Measurements from ENCODE around the gene BGN.
A peak's percentile ranks its signal among the peaks of the same experiment; 100 is the strongest.

The BGN gene

DNA sequence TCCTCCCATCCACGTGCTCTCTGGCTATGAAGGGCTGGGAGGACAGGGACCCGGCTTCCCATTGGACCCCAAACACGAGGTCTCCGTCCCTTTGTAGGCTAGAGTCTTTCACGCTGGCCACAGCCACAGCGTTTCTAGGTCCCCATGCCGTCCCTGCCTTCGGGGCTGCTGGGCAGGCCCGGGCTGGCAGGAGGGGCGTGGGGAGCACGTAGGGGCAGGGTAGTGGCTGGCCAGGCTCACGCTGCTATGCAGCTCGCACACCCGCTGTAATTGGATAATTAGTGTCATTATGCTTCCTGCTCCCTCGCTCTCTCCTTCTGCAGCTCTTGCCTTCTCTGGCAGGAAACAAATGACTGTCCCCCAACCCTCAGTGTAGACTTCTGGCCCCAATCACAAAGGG is 32.4 kb downstream of the BGN start:
- Mint-ChIP-seq H3K4me3 (no peak overlapping the region), H3K27ac (no peak overlapping the region), H3K4me1 (no peaks in the 10 kb centered on the region), H3K9me3 (no peaks in the 10 kb centered on the region), H3K36me3 (no peaks in the 10 kb centered on the region), H3K27me3 (peaks cover 6% of the 10 kb centered on the region)
- ATAC-seq (ENCODE audit: low read depth) (no peak), DNase-seq (ENCODE audit: low spot score in 2 of 2) (no peak)

DNA sequence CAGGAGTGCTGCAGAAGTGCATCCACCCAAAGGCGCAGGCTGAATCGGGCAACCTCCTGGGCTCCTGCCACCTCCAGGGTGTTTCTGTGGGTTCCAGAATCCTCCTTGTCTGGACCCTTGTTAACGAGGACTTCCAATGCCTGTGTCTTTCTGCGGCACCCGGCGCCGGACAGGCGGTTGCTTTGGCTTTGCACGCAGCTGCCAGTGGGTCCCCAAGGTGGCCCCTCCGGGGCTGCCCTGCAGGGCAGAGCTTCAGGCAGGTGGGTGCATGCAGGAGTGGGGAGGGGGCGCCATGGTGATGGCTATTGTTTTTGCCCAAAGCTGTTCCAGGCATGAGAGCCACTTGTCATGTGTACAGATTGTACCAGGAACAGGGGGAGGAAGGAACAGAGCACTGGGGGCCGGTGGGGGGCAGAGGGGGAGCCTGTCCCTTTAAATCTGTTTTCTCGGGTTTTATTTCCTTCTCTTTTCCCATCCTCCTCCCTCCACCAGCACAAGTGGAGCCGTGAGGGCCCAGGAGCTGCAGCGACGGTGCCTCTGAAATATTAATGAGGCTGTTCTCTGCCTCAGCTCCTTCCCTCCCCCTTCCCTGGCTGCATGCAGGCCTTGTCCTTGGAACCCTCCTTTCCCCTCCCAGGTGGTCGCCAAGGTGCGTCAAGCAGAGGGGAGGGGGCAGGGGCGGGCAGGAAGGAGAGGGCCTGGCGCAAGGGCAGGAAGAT is 35.8 kb downstream of the BGN start:
- Mint-ChIP-seq H3K36me3 (no peaks in the 10 kb centered on the region), H3K4me1 (no peaks in the 10 kb centered on the region), H3K4me3 (no peak overlapping the region), H3K27ac (no peak overlapping the region), H3K27me3 (peaks cover 6% of the 10 kb centered on the region), H3K9me3 (no peaks in the 10 kb centered on the region)
- no peak for ATAC-seq (ENCODE audit: low read depth)
- no peak for DNase-seq (ENCODE audit: low spot score in 2 of 2)

DNA sequence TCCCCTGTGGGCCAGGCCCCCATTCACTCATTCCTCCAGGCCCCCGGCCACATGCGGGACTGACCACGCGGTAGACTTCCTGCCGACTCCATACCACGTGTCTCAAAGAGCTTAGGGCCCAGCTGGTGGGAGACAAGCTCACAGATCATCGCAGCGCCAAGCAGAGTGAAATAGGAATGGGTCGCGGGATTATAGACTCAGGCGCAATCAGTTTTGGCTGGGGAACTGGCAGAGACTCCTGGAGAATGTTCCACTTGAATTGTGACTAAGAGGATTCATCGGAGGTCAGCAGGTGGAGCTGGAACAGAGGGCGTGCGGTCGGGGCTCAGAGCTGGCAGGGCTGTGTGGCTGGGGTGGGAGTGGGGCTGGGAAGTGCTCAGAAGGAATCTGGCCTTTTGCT is 38.3 kb downstream of the BGN start:
- H3K4me1 Mint-ChIP-seq: no peaks in the 10 kb centered on the region
- H3K36me3 Mint-ChIP-seq: no peaks in the 10 kb centered on the region
- ATAC-seq (ENCODE audit: low read depth) (no peak), DNase-seq (ENCODE audit: low spot score in 2 of 2) (no peak)
- H3K4me3 Mint-ChIP-seq: no peak overlapping the region
- no peaks in the 10 kb centered on the region for H3K9me3 Mint-ChIP-seq
- H3K27ac Mint-ChIP-seq: no peak overlapping the region
- peaks cover 3% of the 10 kb centered on the region for H3K27me3 Mint-ChIP-seq

DNA sequence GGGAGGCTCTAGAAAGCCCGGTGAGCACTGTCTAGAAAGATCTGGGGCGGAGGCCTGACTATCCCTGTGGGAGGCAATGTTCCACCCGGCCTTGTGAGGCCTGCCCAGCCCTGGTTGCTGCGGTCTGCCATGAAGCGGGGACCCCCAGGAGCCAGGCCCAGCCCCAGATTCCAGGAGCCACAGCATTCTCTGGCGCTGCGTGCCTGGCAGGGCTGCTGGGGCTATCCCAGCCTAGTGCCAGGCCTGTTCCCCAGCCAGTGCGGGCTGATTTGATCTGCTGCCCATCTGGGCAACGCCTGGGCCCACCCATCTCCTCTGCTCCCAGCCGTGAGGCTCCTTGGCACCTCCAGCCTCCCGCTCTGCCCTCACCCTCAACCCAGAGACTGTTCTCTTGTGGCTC is 42.3 kb downstream of the BGN start:
- no peaks in the 10 kb centered on the region for H3K4me1 Mint-ChIP-seq
- DNase-seq (ENCODE audit: low spot score in 2 of 2) (no peak), ATAC-seq (ENCODE audit: low read depth) (no peak)
- no peaks in the 10 kb centered on the region for H3K36me3 Mint-ChIP-seq
- H3K9me3 Mint-ChIP-seq: no peaks in the 10 kb centered on the region
- peaks cover 10% of the 10 kb centered on the region for H3K27me3 Mint-ChIP-seq
- no peak overlapping the region for H3K27ac Mint-ChIP-seq
- H3K4me3 Mint-ChIP-seq: no peak overlapping the region

DNA sequence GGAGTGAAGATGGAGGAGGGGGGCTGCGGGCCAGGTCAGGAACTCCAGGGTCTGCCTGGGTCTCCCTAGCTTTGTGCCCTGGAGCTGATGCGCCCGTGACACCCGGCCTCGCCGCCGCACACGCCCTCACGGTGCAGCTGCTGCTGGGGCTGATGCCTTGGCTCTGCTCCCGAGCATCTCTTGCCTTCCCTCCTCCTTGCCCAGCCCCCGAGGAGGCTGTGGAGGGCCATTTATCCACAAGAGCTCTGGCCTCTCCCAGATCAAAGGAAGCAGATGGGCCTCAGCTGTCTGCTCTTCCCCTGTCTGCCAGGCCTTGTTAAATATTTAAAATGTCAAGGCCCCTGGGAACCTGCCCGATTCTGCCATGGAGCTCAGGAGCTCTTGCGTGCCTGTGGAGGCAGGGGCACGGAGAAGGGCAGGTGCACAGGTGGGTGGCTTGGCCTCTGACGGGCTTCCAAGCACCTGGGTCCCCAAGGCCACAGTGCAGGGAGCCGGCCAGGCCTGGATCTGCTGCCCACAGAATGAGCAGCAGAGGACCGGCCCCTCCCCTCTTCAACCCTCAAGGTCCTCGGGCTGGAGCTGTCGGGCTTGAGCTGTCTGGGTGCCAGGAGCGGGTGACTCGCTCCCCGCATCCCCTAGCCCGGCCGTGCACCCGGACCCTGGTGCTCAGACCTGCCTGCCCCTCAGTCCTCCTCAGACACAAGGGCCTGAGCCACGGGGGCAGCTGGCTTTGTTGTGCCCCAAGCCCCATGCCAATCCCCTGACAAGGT is 42.9 kb downstream of the BGN start:
- H3K4me3 Mint-ChIP-seq: no peak overlapping the region
- no peaks in the 10 kb centered on the region for H3K36me3 Mint-ChIP-seq
- H3K27ac Mint-ChIP-seq: no peak overlapping the region
- H3K9me3 Mint-ChIP-seq: no peaks in the 10 kb centered on the region
- H3K27me3 Mint-ChIP-seq: peaks cover 10% of the 10 kb centered on the region
- no peak for DNase-seq (ENCODE audit: low spot score in 2 of 2)
- H3K4me1 Mint-ChIP-seq: no peaks in the 10 kb centered on the region
- ATAC-seq (ENCODE audit: low read depth): no peak

DNA sequence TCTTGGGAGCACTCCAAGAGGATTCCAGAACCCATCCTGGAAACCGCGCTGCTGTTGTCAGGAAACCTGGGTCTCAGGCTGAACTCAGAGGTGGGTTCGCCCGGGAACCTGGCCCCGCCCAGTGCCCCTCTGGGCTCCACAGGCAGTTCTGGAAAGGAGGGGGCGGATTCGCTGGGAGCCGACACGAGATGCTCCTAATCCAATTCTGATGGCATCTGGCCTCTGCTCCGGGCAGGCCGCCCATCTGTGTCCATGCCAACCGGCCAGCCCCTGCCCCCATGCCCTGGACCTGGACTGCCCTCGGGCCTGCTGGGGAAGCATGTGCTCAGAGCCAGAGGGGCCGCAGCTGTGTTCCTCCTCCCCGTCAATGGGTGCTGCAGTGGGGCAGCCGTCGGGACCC is 43.6 kb downstream of the BGN start:
- H3K4me3 Mint-ChIP-seq: no peak overlapping the region
- no peaks in the 10 kb centered on the region for H3K36me3 Mint-ChIP-seq
- DNase-seq (ENCODE audit: low spot score in 2 of 2): no peak
- H3K4me1 Mint-ChIP-seq: no peaks in the 10 kb centered on the region
- H3K27ac Mint-ChIP-seq: no peak overlapping the region
- no peaks in the 10 kb centered on the region for H3K9me3 Mint-ChIP-seq
- no peak for ATAC-seq (ENCODE audit: low read depth)
- peaks cover 10% of the 10 kb centered on the region for H3K27me3 Mint-ChIP-seq

DNA sequence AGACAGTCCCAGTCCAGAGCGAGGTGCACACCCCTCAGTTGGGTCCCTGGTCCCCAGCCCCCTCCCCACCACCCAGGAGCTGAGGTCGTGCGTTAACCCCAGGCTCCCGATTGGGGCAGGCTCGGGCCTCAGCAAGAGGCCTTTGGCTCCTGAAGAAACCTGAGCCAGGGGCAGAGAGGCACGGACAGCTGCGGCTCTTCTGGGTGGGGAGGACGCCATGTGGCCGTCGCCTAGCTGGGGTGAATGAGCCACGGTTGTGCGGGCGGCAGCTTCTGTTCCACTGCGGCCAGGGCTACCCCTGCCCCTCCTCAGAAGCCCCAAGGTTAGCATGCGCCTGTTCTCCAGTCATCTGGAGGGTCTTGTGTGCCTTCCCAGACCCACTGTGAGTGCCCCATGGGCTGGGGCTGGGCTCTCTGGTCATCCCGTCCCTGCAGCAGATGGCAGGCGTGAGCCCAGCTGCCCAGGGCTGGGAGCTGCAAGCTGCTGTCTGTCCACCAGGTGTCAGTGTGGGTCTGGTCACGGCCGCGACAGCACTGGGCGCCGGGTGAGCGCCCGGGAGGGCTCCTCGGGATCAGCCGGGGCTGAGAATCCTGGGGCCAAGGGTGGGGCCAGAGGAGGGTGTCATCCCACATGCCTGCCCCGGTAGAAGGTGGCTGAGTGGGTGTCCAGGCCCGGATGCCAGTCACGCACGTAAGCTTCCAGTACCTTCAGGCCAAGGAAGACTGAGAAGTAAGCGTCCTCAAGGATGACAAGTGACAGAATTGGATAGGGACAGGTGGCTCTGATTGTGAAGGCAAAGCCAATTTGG is 44.6 kb downstream of the BGN start:
- Mint-ChIP-seq H3K36me3 (no peaks in the 10 kb centered on the region), H3K9me3 (no peaks in the 10 kb centered on the region), H3K4me3 (no peak overlapping the region), H3K4me1 (no peaks in the 10 kb centered on the region), H3K27ac (no peak overlapping the region), H3K27me3 (peaks cover 10% of the 10 kb centered on the region)
- DNase-seq (ENCODE audit: low spot score in 2 of 2) (peak; percentile 47 to 70), ATAC-seq (ENCODE audit: low read depth) (peak; percentile 87)

DNA sequence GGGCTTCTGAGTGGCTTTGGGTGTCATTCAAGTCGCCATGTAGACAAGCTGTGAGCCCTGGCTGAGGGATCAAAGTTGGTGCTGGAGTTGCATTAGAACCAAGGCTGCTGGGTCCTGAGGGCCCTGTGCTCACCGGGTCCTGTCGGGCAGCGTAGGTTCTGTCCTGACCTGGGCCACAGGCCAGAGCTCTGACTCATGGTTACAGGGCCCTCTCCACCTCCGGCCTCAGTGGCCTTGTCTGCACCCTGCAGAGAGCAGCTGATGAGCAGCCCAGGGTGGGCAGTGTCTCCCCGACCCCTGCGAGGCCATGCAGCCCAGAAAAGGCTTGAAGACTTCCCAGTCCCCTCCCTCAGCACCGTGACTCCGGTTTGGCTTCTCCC is 45.2 kb downstream of the BGN start:
- H3K4me1 Mint-ChIP-seq: no peaks in the 10 kb centered on the region
- DNase-seq (ENCODE audit: low spot score in 2 of 2): no peak
- peaks cover 13% of the 10 kb centered on the region for H3K27me3 Mint-ChIP-seq
- H3K4me3 Mint-ChIP-seq: no peak overlapping the region
- H3K9me3 Mint-ChIP-seq: no peaks in the 10 kb centered on the region
- no peaks in the 10 kb centered on the region for H3K36me3 Mint-ChIP-seq
- no peak for ATAC-seq (ENCODE audit: low read depth)
- H3K27ac Mint-ChIP-seq: no peak overlapping the region

DNA sequence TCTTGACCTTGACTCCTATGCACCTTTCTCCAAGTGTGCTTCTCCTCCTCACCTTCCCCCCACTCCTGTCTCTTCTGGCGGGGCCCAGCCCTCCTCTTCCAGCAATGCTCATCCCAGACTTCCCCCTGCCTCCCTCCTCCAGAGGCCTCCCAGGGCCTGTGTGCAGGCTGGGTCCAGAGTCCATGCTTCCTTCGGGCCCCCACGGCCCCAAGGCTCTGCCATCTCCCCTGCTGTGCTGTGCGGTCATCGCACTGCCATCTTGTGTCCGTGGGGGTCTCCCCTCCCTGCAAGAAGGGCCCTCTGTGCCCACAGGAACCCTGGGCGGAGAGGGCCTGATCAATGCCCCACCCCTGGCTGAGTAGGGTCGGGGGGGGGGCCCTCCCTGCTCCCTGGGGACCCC is 49.9 kb downstream of the BGN start:
- H3K36me3 Mint-ChIP-seq: no peaks in the 10 kb centered on the region
- H3K4me1 Mint-ChIP-seq: no peaks in the 10 kb centered on the region
- H3K4me3 Mint-ChIP-seq: no peak overlapping the region
- H3K27ac Mint-ChIP-seq: no peak overlapping the region
- no peak for ATAC-seq (ENCODE audit: low read depth)
- peaks cover 24% of the 10 kb centered on the region for H3K27me3 Mint-ChIP-seq
- no peaks in the 10 kb centered on the region for H3K9me3 Mint-ChIP-seq
- no peak for DNase-seq (ENCODE audit: low spot score in 2 of 2)

DNA sequence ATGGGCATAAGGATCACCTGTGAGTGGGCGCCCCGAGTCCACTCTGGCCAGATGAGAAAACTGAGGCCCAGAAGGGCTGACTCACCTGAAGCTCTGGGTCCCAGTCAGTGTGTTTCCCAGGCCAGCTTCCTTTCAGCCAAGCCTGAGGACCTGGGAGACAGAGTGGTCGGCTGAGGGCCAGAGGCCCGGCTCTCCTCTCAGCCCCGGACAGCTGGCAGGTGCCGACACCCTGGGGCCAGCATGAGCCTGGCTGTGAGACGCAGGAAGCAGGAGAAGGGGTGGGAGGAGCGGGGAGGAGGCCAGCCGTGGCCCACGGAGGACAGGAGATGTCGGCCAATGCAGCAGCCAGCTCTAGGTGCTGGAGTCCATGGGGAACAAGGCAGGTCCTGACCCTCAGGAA is 51.6 kb downstream of the BGN start:
- ATAC-seq (ENCODE audit: low read depth) (no peak), DNase-seq (ENCODE audit: low spot score in 2 of 2) (no peak)
- H3K36me3 Mint-ChIP-seq: no peaks in the 10 kb centered on the region
- no peak overlapping the region for H3K27ac Mint-ChIP-seq
- no peaks in the 10 kb centered on the region for H3K9me3 Mint-ChIP-seq
- H3K27me3 Mint-ChIP-seq: peaks cover 18% of the 10 kb centered on the region
- H3K4me1 Mint-ChIP-seq: no peaks in the 10 kb centered on the region
- H3K4me3 Mint-ChIP-seq: no peak overlapping the region

DNA sequence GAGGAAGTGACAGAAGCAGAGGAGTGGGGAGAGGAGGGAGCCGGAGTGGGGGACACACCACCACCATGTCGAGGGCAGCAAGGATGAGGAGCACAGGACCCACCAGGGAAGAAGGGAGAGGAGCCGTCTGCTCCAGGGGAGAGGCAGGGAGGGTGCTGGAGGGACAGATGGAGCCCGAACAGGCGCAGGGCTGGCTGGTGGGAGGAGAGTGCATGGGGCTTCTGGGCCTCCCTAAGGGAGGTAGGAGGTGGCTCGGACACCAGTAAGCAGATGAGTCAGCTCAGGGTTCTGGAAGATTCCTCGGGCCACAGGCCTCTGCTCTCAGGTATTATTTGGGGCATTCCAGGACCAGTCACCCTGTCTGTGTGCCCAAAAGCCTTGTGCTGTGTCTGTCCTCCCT is 52.4 kb downstream of the BGN start:
- peaks cover 18% of the 10 kb centered on the region for H3K27me3 Mint-ChIP-seq
- ATAC-seq (ENCODE audit: low read depth) (no peak), DNase-seq (ENCODE audit: low spot score in 2 of 2) (no peak)
- no peaks in the 10 kb centered on the region for H3K36me3 Mint-ChIP-seq
- H3K9me3 Mint-ChIP-seq: no peaks in the 10 kb centered on the region
- H3K27ac Mint-ChIP-seq: no peak overlapping the region
- H3K4me1 Mint-ChIP-seq: no peaks in the 10 kb centered on the region
- H3K4me3 Mint-ChIP-seq: no peak overlapping the region

DNA sequence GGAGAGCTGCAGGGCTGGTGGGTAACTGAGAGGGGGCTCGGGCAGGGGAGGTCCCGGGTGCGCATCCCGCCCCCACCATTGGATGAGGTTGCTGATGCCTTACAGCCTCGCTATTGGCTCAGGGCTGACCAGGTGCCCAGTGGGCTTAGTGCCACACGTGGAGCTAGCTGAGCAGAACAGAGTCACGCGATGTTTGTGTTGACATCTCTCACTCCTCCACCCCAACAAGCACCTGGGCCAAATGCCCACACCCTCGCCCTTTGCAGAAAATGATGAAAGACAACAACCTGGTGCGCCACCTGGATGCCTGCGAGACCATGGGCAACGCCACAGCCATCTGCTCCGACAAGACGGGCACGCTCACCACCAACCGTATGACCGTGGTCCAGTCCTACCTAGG is 54.5 kb downstream of the BGN start:
- peaks cover 28% of the 10 kb centered on the region for H3K27me3 Mint-ChIP-seq
- no peak overlapping the region for H3K4me3 Mint-ChIP-seq
- no peaks in the 10 kb centered on the region for H3K9me3 Mint-ChIP-seq
- no peak for ATAC-seq (ENCODE audit: low read depth)
- H3K36me3 Mint-ChIP-seq: no peaks in the 10 kb centered on the region
- peaks cover 3% of the 10 kb centered on the region for H3K4me1 Mint-ChIP-seq
- H3K27ac Mint-ChIP-seq: no peak overlapping the region
- no peak for DNase-seq (ENCODE audit: low spot score in 2 of 2)

DNA sequence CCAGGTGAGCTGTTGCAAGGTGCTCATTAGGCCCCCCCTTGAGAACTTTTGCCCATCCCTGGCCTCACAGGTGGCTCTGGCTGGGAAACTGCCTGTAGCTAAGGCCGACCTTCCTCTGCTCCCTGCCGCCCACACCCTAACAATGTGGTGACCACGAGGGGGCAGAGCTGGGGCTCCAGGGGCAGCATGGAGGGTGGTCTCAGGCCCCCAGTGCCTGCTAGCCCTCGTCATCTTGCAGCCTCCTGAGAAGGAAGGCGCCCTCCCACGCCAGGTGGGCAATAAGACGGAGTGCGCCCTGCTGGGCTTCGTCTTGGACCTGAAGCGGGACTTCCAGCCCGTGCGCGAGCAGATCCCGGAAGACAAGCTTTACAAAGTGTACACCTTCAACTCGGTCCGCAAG is 55.0 kb downstream of the BGN start:
- Mint-ChIP-seq H3K4me3 (no peak overlapping the region), H3K27ac (no peak overlapping the region), H3K4me1 (peaks cover 3% of the 10 kb centered on the region), H3K36me3 (no peaks in the 10 kb centered on the region), H3K27me3 (peaks cover 25% of the 10 kb centered on the region), H3K9me3 (no peaks in the 10 kb centered on the region)
- ATAC-seq (ENCODE audit: low read depth) (no peak), DNase-seq (ENCODE audit: low spot score in 2 of 2) (no peak)

DNA sequence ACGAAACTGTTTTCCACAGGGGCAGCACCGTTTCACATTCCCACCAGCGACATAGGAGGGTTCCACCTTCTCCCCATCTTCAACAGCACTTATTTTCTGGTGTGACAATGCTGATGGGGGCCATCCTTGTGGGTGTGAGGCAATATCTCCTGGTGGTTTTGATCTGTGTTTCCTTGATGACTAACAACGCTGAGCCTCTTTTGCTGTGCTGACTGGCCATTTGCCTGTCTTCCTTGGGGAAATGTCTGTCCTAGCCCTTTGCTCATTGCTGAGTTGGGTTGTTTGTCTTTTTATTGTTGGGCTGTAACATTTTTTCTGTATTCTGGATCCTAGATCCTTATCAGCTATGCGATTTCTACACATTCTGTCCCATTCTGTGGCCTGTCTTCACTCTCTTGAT is 56.4 kb downstream of the BGN start:
- peaks cover 3% of the 10 kb centered on the region for H3K4me1 Mint-ChIP-seq
- DNase-seq (ENCODE audit: low spot score in 2 of 2): no peak
- peaks cover 24% of the 10 kb centered on the region for H3K27me3 Mint-ChIP-seq
- no peak for ATAC-seq (ENCODE audit: low read depth)
- H3K27ac Mint-ChIP-seq: no peak overlapping the region
- no peaks in the 10 kb centered on the region for H3K9me3 Mint-ChIP-seq
- no peak overlapping the region for H3K4me3 Mint-ChIP-seq
- H3K36me3 Mint-ChIP-seq: no peaks in the 10 kb centered on the region
